Adrenal gland (tissue), 19 donors: ENCODE results near the gene SLC6A3. TPM values are rescaled to one million over a fixed set of nuclear protein-coding genes. Genes with fewer than 3 reads are reported as not detected.

Experiments used
- DNase-seq, 7 donors: peaks; one replicate each; pipeline ENCODE4 v3.0.0-alpha.2; 2019 to 2020
- H3K27ac ChIP-seq, 5 donors: fragments of 200-600 bp; sonication (generic) in 4 of 5; 1 replicate in 3 of 5; 2 replicates in 2 of 5; pipeline versions ENCODE4 v1.5.1 to v1.8.0; 2016 to 2020; ENCODE audit warnings: mild to moderate bottlenecking in 1 of 5
- H3K27me3 ChIP-seq: fragments of 200-600 bp; 2 replicates; pipeline ENCODE4 v1.8.0; 2021
- H3K36me3 ChIP-seq, 2 donors: fragments of 200-600 bp; replicated peaks in 1 of 2; 1 replicate in 1 of 2; 2 replicates in 1 of 2; pipeline versions ENCODE4 v1.5.1 to v1.8.0; 2018 to 2022
- H3K4me1 ChIP-seq, 2 donors: fragments of 200-600 bp; replicated peaks in 1 of 2; 1 replicate in 1 of 2; 2 replicates in 1 of 2; pipeline versions ENCODE4 v1.5.1 to v1.8.0; 2018 to 2021
- H3K4me3 ChIP-seq, 4 donors: fragments of 200-600 bp; sonication (generic) in 3 of 4; one replicate each; pipeline ENCODE4 v1.5.1; 2016 to 2018
- H3K9me3 ChIP-seq, 3 donors: fragments of 200-600 bp; sonication (generic) in 1 of 3; replicated peaks in 1 of 3; 1 replicate in 2 of 3; 2 replicates in 1 of 3; pipeline versions ENCODE4 v1.5.1 to v1.8.0; 2016 to 2021
- POLR2A ChIP-seq, 2 donors: fragments of 450-650 bp; IDR thresholded peaks; one replicate each; pipeline ENCODE4 v1.6.1; 2017; ENCODE audit warnings: antibody characterized with exemption in 2 of 2, mild to moderate bottlenecking in 2 of 2, moderate library complexity in 1 of 2
- WGBS, 4 donors: extraction: QIAGEN DNeasy Blood & Tissue Kit in 2 of 4; methylation state at CpG; one replicate each; pipeline versions ENCODE4 v1.1.5 to v1.1.7; 2013 to 2017; 5-methylcytosine and 5-hydroxymethylcytosine counted together
- intact Hi-C, 2 donors: fragments of 100-400 bp; cut with DNase I; formaldehyde crosslinking; loops; one replicate each; pipeline versions ENCODE4 v1.14.1 to v1.15.0; 2022 to 2023
- long read RNA-seq, 10 donors: library from polyadenylated mRNA in 3 of 10; unstranded in 2 of 10; stranded (forward) in 1 of 10; transcript quantifications; one replicate each; pipeline ENCODE4 v2.0.0 and lab custom pipeline, GENCODE V29; 2021 to 2026
- polyA plus RNA-seq, 3 donors: library from polyadenylated mRNA; stranded (reverse); fragments of 200-250 nt in 2 of 3; fragments of 350-450 nt in 1 of 3; fragmentation: Illumina TruSeq in 1 of 3; extraction: RNeasy Lipid Tissue Mini Kit (QIAGEN cat#74804) in 1 of 3; gene quantifications; one replicate each; pipeline ENCODE4 v1.2.3, GENCODE V29; 2013 to 2014
- total RNA-seq, 9 donors: library from RNA; depleted of rRNA in 4 of 9; stranded (reverse); fragments of >200 nt in 4 of 9; fragments of 120-200 nt in 1 of 9; fragmentation: NEBNext Ultra II Directional in 1 of 9; extraction: Animal tissue kit (Norgen Biotek cat#: 25700) in 1 of 9; gene quantifications; one replicate each; pipeline versions ENCODE4 v1.1.0 to v1.2.4, GENCODE V29; 2013 to 2023
- TF ChIP-seq, protein P1 (sequence below), 6 experiments: fragments of 450-650 bp in 4 of 6; fragments of 200-600 bp in 2 of 6; sonication (generic) in 1 of 6; IDR thresholded peaks; 1 replicate in 5 of 6; 2 replicates in 1 of 6; pipeline versions ENCODE4 v1.5.1 to v1.8.0; 2016 to 2021; ENCODE audit warnings: antibody characterized with exemption in 6 of 6, mild to moderate bottlenecking in 2 of 6, moderate library complexity in 1 of 6
- donor health status: healthy with polysubstance abuse.
- donor health status: Bipolar disorder and iron deficiency.
- donor health status: DM: yes; HTN: yes; CAD: no.
- donor health status: DM: no; HTN: no; CAD: no.
- donor health status: DM: no; HTN: no; CAD: no.
- donor health status: DM: yes; HTN: yes; CAD: no.

Gene SLC6A3
- total RNA-seq (not detected), polyA plus RNA-seq (under 1 TPM in 1 of 3 donors, not detected in 2; 0.10 TPM)
- long read RNA-seq, donor 1, result 0 reads
- long read RNA-seq, donor 2, result 0 reads
- long read RNA-seq, donor 3, result 0 reads
- long read RNA-seq, donor 4, result 0 reads
- long read RNA-seq, donor 5, result 0 reads
- long read RNA-seq, donor 6, result 0 reads
- long read RNA-seq, donor 7, result 0 reads
- long read RNA-seq, donor 8, result 0 reads
- long read RNA-seq, donor 9, result 0 reads
- long read RNA-seq, donor 10, result 0 reads

- Histone ChIP-seq H3K4me3 (peak within 1 kb of the TSS in 1 of 4 donors; percentile 11), H3K27me3 (peaks cover 52% of the 10 kb centered on the region), H3K36me3 (no peaks in the 10 kb centered on the region), H3K9me3 (no peaks in the 10 kb centered on the region), H3K27ac (no peak within 1 kb of the TSS), H3K4me1 (no peaks in the 10 kb centered on the region)
- peak in 2 of 7 donors; percentile 27 to 40 for DNase-seq
- no peak for TF ChIP-seq POLR2A (IDR thresholded peaks at IDR 0.05)
- TF ChIP-seq, protein P1, sequence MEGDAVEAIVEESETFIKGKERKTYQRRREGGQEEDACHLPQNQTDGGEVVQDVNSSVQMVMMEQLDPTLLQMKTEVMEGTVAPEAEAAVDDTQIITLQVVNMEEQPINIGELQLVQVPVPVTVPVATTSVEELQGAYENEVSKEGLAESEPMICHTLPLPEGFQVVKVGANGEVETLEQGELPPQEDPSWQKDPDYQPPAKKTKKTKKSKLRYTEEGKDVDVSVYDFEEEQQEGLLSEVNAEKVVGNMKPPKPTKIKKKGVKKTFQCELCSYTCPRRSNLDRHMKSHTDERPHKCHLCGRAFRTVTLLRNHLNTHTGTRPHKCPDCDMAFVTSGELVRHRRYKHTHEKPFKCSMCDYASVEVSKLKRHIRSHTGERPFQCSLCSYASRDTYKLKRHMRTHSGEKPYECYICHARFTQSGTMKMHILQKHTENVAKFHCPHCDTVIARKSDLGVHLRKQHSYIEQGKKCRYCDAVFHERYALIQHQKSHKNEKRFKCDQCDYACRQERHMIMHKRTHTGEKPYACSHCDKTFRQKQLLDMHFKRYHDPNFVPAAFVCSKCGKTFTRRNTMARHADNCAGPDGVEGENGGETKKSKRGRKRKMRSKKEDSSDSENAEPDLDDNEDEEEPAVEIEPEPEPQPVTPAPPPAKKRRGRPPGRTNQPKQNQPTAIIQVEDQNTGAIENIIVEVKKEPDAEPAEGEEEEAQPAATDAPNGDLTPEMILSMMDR (IDR thresholded peaks at IDR 0.05), result no peak
- WGBS, 4 donors, result 0 to 1% methylated on average over 45 to 52 of the region's 52 CpGs; no CpG with 5 or more reads in 2 of the 4 donors
- intact Hi-C loops, result no loop called here
Observed at GRCh38 chr5:1445313-1445688, at the start of gene SLC6A3. TSS of gene SLC6A3 (minus strand) at chr5:1445440. CDS start at chr5:1443197, 2,243 bp downstream.

DNA sequence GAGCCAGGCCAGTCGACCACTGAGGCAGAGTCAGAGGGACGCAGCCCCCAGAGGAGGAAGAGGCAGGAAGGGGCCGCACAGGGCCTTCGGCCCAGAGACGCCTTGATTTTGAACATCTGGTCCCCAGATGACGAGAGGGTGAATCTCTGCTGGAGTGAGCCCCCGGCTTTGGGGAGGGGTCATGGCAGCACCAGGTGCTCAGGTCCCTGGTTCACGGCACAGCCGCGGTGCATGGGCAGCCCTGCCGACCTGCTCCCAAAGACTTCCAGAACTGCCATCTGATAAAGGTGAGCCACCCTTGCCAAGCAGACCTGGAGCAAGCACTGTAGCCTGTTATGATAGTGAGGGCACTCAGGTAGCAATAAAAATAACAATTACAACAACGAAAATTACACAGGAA is 48.7 kb upstream of the SLC6A3 start:
- Histone ChIP-seq H3K36me3 (peaks cover 0 to 26% of the 10 kb centered on the region in 2 donors), H3K27me3 (no peaks in the 10 kb centered on the region), H3K4me3 (no peak overlapping the region), H3K4me1 (no peaks in the 10 kb centered on the region), H3K9me3 (no peaks in the 10 kb centered on the region), H3K27ac (no peak overlapping the region)
- no peak for TF ChIP-seq POLR2A (IDR thresholded peaks at IDR 0.05)
- TF ChIP-seq, protein P1 (IDR thresholded peaks at IDR 0.05), result no peak
- no peak for DNase-seq
- WGBS, 4 donors, result 74 to 89% (median 86%) methylated on average over 11 to 12 of the region's 12 CpGs
- intact Hi-C loops, result no loop called here

DNA sequence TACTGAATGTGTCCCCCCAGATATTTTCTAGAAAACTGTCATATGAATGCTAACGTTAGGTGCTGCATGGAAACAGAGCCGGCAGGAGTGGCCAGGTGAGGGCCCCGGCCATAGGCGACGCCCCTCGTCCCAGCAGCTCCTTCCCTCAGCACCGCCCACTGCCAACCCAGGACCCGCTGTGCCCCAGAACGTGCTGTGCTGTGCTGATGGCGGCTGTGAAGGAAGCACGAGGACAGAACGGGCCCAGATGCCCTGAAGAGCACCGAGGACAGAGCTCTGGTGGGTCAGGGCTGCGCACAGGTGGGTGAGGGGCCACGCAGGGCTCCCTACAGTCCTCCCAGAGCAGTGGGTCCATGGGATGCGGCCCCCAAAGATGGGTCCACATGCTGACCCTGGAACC is 48.2 kb upstream of the SLC6A3 start:
- TF ChIP-seq, protein P1 (IDR thresholded peaks at IDR 0.05), result no peak
- TF ChIP-seq POLR2A (IDR thresholded peaks at IDR 0.05), result no peak
- H3K4me3 ChIP-seq, result no peak overlapping the region
- no peak for DNase-seq
- no peaks in the 10 kb centered on the region for H3K27me3 ChIP-seq
- H3K4me1 ChIP-seq, result no peaks in the 10 kb centered on the region
- peaks cover 0 to 26% of the 10 kb centered on the region in 2 donors for H3K36me3 ChIP-seq
- intact Hi-C loops, result no loop called here
- no peak overlapping the region for H3K27ac ChIP-seq
- no peaks in the 10 kb centered on the region for H3K9me3 ChIP-seq
- WGBS, 4 donors, result 85 to 97% (median 94%) methylated on average over 13 to 16 of the region's 16 CpGs

DNA sequence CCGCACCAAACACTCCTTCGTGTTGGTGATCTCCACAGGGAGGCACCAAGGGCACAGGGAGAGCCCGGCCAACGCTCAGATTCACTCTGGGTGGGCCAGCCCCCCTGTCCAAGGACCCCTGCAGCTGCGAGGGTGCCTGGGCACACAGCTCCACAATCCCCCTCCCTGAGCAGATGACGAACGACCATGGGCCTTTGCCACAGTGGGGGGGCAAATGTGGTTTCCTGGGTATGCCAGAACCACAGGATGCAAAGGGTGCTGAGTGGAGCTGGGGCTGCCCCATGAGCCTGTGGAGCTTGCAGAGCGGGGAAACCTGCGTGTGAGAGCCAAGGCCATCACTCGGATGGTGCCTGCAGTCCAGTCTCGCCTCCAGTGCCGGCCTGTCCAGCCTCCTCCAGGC is 47.5 kb upstream of the SLC6A3 start:
- H3K27ac ChIP-seq, result no peak overlapping the region
- TF ChIP-seq POLR2A (IDR thresholded peaks at IDR 0.05), result no peak
- intact Hi-C loops, result no loop called here
- DNase-seq, result no peak
- peaks cover 0 to 26% of the 10 kb centered on the region in 2 donors for H3K36me3 ChIP-seq
- H3K9me3 ChIP-seq, result no peaks in the 10 kb centered on the region
- no peaks in the 10 kb centered on the region for H3K27me3 ChIP-seq
- whole genome bisulfite sequencing, 4 donors, result 82 to 98% (median 91%) methylated on average over 4 to 12 of the region's 12 CpGs
- no peak overlapping the region for H3K4me3 ChIP-seq
- H3K4me1 ChIP-seq, result no peaks in the 10 kb centered on the region

DNA sequence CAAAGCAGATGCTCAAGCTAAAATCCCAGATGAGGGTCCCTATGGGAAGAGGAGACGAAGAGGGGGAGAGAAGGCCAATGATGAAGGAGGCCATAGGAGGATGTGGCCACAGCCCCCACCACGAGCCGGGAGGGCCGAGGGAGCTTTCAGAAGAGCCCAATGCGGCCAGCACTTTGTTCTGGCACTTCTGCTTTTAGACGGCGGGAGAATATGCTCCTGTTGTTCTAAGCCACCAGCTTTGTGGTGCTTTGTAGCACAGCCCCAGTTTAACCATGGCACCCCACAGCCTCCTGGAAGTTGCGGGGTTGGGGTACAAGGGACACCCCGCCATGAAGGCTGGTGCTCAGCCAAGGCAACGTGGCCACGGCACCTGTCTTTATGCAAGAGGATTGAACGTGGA is 45.1 kb upstream of the SLC6A3 start:
- no peak for DNase-seq
- no peaks in the 10 kb centered on the region for H3K27me3 ChIP-seq
- intact Hi-C loops, result no loop called here
- no peaks in the 10 kb centered on the region for H3K9me3 ChIP-seq
- WGBS, 4 donors, result 71 to 87% (median 83%) methylated on average over 12 of the region's 12 CpGs
- TF ChIP-seq, protein P1 (IDR thresholded peaks at IDR 0.05), result no peak
- no peak for TF ChIP-seq POLR2A (IDR thresholded peaks at IDR 0.05)
- no peak overlapping the region for H3K27ac ChIP-seq
- H3K4me1 ChIP-seq, result no peaks in the 10 kb centered on the region
- H3K36me3 ChIP-seq, result peaks cover 0 to 50% of the 10 kb centered on the region in 2 donors
- H3K4me3 ChIP-seq, result no peak overlapping the region
